ENCODE results near the gene SFI1.
"Not testable (repeated sequence)": the region's sequence is repeated elsewhere in the genome, so short reads cannot be mapped to it uniquely, and the experiment has no call there.

The SFI1 gene

GRCh38 chr22:31532060-31532459 lies 35.7 kb downstream of the SFI1 start:
- no peak for DNase-seq (ENCODE audit: low read depth)
- no peak overlapping the region for H3K4me3 ChIP-seq (ENCODE audit: low read length)
- TF ChIP-seq CTCF (conservative IDR thresholded peaks at IDR 0.05; ENCODE audit: low read depth, low read length) = no peak

- no peak for DNase-seq (ENCODE audit: low read depth)
- no peak overlapping the region for H3K4me3 ChIP-seq (ENCODE audit: low read length)
- TF ChIP-seq CTCF (conservative IDR thresholded peaks at IDR 0.05; ENCODE audit: low read depth, low read length) = no peak
Measured at GRCh38 chr22:31533374-31533773, 37.0 kb downstream of the SFI1 start.

GRCh38 chr22:31537019-31537535 lies 40.7 kb downstream of the SFI1 start:
- DNase-seq (ENCODE audit: low read depth) = no peak
- TF ChIP-seq CTCF (conservative IDR thresholded peaks at IDR 0.05; ENCODE audit: low read depth, low read length) = no peak

GRCh38 chr22:31538815-31539214 lies 42.5 kb downstream of the SFI1 start:
- TF ChIP-seq CTCF (conservative IDR thresholded peaks at IDR 0.05; ENCODE audit: low read depth, low read length) = no peak
- no peak for DNase-seq (ENCODE audit: low read depth)
- no peak overlapping the region for H3K4me3 ChIP-seq (ENCODE audit: low read length)

More at GRCh38 chr22:31537019-31537535, 40.7 kb downstream of the SFI1 start:
- no peak overlapping the region for H3K4me3 ChIP-seq (ENCODE audit: low read length)

- not testable (repeated sequence) for H3K4me3 ChIP-seq (ENCODE audit: low read length)
Measured at GRCh38 chr22:31540166-31540565, 43.8 kb downstream of the SFI1 start.

GRCh38 chr22:31540966-31541365 lies 44.6 kb downstream of the SFI1 start:
- no peak for DNase-seq (ENCODE audit: low read depth)
- TF ChIP-seq CTCF (conservative IDR thresholded peaks at IDR 0.05; ENCODE audit: low read depth, low read length) = no peak
- no peak overlapping the region for H3K4me3 ChIP-seq (ENCODE audit: low read length)

More at GRCh38 chr22:31540166-31540565, 43.8 kb downstream of the SFI1 start:
- not testable (repeated sequence) for DNase-seq (ENCODE audit: low read depth)

GRCh38 chr22:31544481-31545480 lies 48.4 kb downstream of the SFI1 start:
- H3K4me3 ChIP-seq (ENCODE audit: low read length) = no peak overlapping the region
- DNase-seq (ENCODE audit: low read depth) = no peak
- no peak for TF ChIP-seq CTCF (conservative IDR thresholded peaks at IDR 0.05; ENCODE audit: low read depth, low read length)

All from retinal pigment epithelial cell (primary cell).